Activated B cell treated with CpG ODN at 0.5 μM for 24 hours (primary cell): ENCODE measurements around the gene GSG1L. TPM values are rescaled to one million over a fixed set of nuclear protein-coding genes. Genes with fewer than 3 reads are reported as not detected.

Experiments used
- ATAC-seq: fragments of 200-7000 bp; cut with Tn5 transposase; one replicate; pipeline ENCODE4 v1.10.0; 2021; ENCODE audit warnings: low read depth, mild to moderate bottlenecking, moderate library complexity
- CTCF ChIA-PET: fragments of 350-600 bp; sonication (Branson Sonifier 250); formaldehyde crosslinking; loops from one replicate; lab custom pipeline; 2021; ENCODE audit warnings: antibody characterized with exemption; lab: Charles Lee
- POLR2A ChIA-PET: fragments of 350-600 bp; sonication (Branson Sonifier 250); formaldehyde crosslinking; loops from one replicate; lab custom pipeline; 2021; ENCODE audit warnings: antibody characterized with exemption; lab: Charles Lee
- DNase-seq: peaks from one replicate; pipeline ENCODE4 v3.0.0; 2022
- H3K27ac Mint-ChIP-seq: one replicate; pipeline ENCODE4 v1.8.0; 2020; ENCODE audit warnings: mixed read lengths
- H3K27me3 Mint-ChIP-seq: one replicate; pipeline ENCODE4 v1.8.0; 2021; ENCODE audit warnings: mixed read lengths
- H3K36me3 Mint-ChIP-seq: one replicate; pipeline ENCODE4 v1.8.0; 2021; ENCODE audit warnings: low read depth, mixed read lengths
- H3K4me1 Mint-ChIP-seq: one replicate; pipeline ENCODE4 v1.8.0; 2021; ENCODE audit warnings: mixed read lengths
- H3K4me3 Mint-ChIP-seq: one replicate; pipeline ENCODE4 v1.8.0; 2020; ENCODE audit warnings: mild to moderate bottlenecking, mixed read lengths
- H3K9me3 Mint-ChIP-seq: one replicate; pipeline ENCODE4 v1.8.0; 2020; ENCODE audit warnings: mixed read lengths
- CTCF ChIP-seq: fragments of 200-600 bp; IDR thresholded peaks from one replicate; pipeline ENCODE4 v1.8.0; 2022; ENCODE audit warnings: antibody characterized with exemption, mild to moderate bottlenecking
- intact Hi-C: fragments of 100-400 bp; cut with micrococcal nuclease; formaldehyde crosslinking; loops from one replicate; pipeline ENCODE4 v1.15.1; 2024
- total RNA-seq: library from RNA; stranded (reverse); gene quantifications from 2 replicates; pipeline ENCODE4 v1.2.3, GENCODE V29; 2022

The GSG1L gene
- total RNA-seq, 1 donor from 2014 or later, result not detected

GRCh38 chr16:27972500-27972899, 91.0 kb downstream of the GSG1L start:
- Mint-ChIP-seq H3K9me3 (no peaks in the 10 kb centered on the region), H3K27ac (no peak overlapping the region), H3K36me3 (no peaks in the 10 kb centered on the region), H3K27me3 (peaks cover 6% of the 10 kb centered on the region), H3K4me3 (no peak overlapping the region), H3K4me1 (no peaks in the 10 kb centered on the region)
- ATAC-seq (peak; percentile 77), DNase-seq (no peak)
- intact Hi-C loops, result loop anchor here (2.0 to 5.0 kb wide), 3 partner anchors 168 to 345 kb away; no protein-coding TSS in a partner anchor
- TF ChIP-seq CTCF, result no peak
- CTCF ChIA-PET, result interaction anchor here (1.0 to 3.3 kb wide), 5 partner anchors 10 to 246 kb away, joined by 3 to 45 read pairs (median 3); no protein-coding TSS in a partner anchor
- POLR2A ChIA-PET, result interaction anchor here (0.6 kb wide), 1 partner anchor 246 kb away, joined by 4 read pairs; no protein-coding TSS in a partner anchor

- Mint-ChIP-seq H3K4me1 (no peaks in the 10 kb centered on the region), H3K27me3 (peaks cover 9% of the 10 kb centered on the region), H3K36me3 (no peaks in the 10 kb centered on the region), H3K9me3 (no peaks in the 10 kb centered on the region), H3K27ac (no peak overlapping the region), H3K4me3 (no peak overlapping the region)
- intact Hi-C loops, result no loop called here
- ATAC-seq, result no peak
- POLR2A ChIA-PET, result no interaction called here
- no peak for DNase-seq
- CTCF ChIA-PET, result no interaction called here
- no peak for TF ChIP-seq CTCF
Measured at GRCh38 chr16:27969574-27969973, 93.9 kb downstream of the GSG1L start.

- no peak for TF ChIP-seq CTCF
- DNase-seq (no peak), ATAC-seq (no peak)
- Mint-ChIP-seq H3K4me3 (no peak overlapping the region), H3K4me1 (no peaks in the 10 kb centered on the region), H3K27me3 (peaks cover 18% of the 10 kb centered on the region), H3K9me3 (no peaks in the 10 kb centered on the region), H3K36me3 (no peaks in the 10 kb centered on the region), H3K27ac (no peak overlapping the region)
- intact Hi-C loops, result no loop called here
- ChIA-PET POLR2A (no interaction called here), CTCF (no interaction called here)
Measured at GRCh38 chr16:27967169-27967568, 96.3 kb downstream of the GSG1L start.

- no peak overlapping the region for H3K4me3 Mint-ChIP-seq
- H3K27me3 Mint-ChIP-seq, result peaks cover 18% of the 10 kb centered on the region
- intact Hi-C loops, result no loop called here
- ChIA-PET POLR2A (no interaction called here), CTCF (no interaction called here)
- no peak for DNase-seq
- no peaks in the 10 kb centered on the region for H3K4me1 Mint-ChIP-seq
- ATAC-seq, result no peak
- H3K27ac Mint-ChIP-seq, result no peak overlapping the region
- H3K36me3 Mint-ChIP-seq, result no peaks in the 10 kb centered on the region
- TF ChIP-seq CTCF, result no peak
- no peaks in the 10 kb centered on the region for H3K9me3 Mint-ChIP-seq
Measured at GRCh38 chr16:27966756-27967155, 96.8 kb downstream of the GSG1L start.

GRCh38 chr16:27965801-27966200, 97.7 kb downstream of the GSG1L start:
- Mint-ChIP-seq H3K27me3 (peaks cover 18% of the 10 kb centered on the region), H3K4me1 (no peaks in the 10 kb centered on the region), H3K4me3 (no peak overlapping the region), H3K9me3 (no peaks in the 10 kb centered on the region), H3K36me3 (no peaks in the 10 kb centered on the region), H3K27ac (no peak overlapping the region)
- no peak for TF ChIP-seq CTCF
- no peak for DNase-seq
- intact Hi-C loops, result no loop called here
- POLR2A ChIA-PET, result no interaction called here
- ATAC-seq, result no peak
- CTCF ChIA-PET, result no interaction called here
